PFSK-1 (cell line): ENCODE data around the gene RPS6KA4.

Source experiments
- POLR2AphosphoS5 ChIP-seq: IDR thresholded peaks from 2 replicates; pipeline ENCODE4 v1.6.1; 2012; ENCODE audit warnings: low read depth, mild to moderate bottlenecking, control low read depth, low read length, moderate library complexity
- TAF1 ChIP-seq: IDR thresholded peaks from 2 replicates; pipeline ENCODE4 v1.6.1; 2012; ENCODE audit warnings: low read length, control low read depth, borderline replicate concordance; ENCODE audit not compliant: insufficient read depth

- TF ChIP-seq TAF1: no peak
- TF ChIP-seq POLR2AphosphoS5: no peak
Observed at GRCh38 chr11:64400102-64400501, 41.1 kb downstream of the RPS6KA4 start.
